ENCODE data around the gene FAM162A. TPM values are rescaled to one million over a fixed set of nuclear protein-coding genes. Genes with fewer than 3 reads are reported as not detected.

FAM162A gene
- total RNA-seq, 4 donors from 2014 or later: 28.2 to 42.7 (median 32.6) TPM

DNA sequence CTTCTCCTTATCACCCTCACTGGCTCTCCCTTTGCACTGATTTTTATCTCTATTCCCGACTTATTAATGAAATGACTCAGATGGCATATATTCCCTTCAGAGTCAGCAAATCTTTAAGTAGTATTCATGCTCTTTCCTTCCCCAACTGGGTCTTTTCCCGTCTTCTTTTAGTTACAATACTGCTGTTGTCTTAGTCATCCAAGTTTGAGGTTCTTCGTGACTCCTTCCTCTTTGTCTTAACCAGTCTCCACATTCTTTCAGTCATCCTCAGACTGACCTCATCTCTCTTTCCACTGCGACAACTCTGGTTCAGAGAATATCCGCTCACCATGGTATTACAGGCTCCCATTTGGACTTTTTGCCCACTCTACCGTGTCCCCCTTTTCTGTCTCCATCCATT, 19.5 kb downstream of the FAM162A start:
- TF ChIP-seq POLR2A (IDR thresholded peaks at IDR 0.05; ENCODE audit: low read depth): no peak
- no peak for TF ChIP-seq POLR2AphosphoS5 (IDR thresholded peaks at IDR 0.05)
- TF ChIP-seq, protein P1, sequence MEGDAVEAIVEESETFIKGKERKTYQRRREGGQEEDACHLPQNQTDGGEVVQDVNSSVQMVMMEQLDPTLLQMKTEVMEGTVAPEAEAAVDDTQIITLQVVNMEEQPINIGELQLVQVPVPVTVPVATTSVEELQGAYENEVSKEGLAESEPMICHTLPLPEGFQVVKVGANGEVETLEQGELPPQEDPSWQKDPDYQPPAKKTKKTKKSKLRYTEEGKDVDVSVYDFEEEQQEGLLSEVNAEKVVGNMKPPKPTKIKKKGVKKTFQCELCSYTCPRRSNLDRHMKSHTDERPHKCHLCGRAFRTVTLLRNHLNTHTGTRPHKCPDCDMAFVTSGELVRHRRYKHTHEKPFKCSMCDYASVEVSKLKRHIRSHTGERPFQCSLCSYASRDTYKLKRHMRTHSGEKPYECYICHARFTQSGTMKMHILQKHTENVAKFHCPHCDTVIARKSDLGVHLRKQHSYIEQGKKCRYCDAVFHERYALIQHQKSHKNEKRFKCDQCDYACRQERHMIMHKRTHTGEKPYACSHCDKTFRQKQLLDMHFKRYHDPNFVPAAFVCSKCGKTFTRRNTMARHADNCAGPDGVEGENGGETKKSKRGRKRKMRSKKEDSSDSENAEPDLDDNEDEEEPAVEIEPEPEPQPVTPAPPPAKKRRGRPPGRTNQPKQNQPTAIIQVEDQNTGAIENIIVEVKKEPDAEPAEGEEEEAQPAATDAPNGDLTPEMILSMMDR (IDR thresholded peaks at IDR 0.05): no peak
- Histone ChIP-seq H3K27ac (replicated peaks in 1 of 4) (no peak overlapping the region), H3K36me3 (peaks cover 12 to 60% (median 51%) of the 10 kb centered on the region in 4 donors), H3K27me3 (no peaks in the 10 kb centered on the region), H3K4me3 (no peak overlapping the region), H3K4me1 (no peaks in the 10 kb centered on the region), H3K9me3 (no peaks in the 10 kb centered on the region)
- DNase-seq (ENCODE audit: extremely low spot score): no peak
- 82% methylated on average over 6 of the region's 6 CpGs for WGBS
- intact Hi-C loops (cut with DNase I): no loop called here

DNA sequence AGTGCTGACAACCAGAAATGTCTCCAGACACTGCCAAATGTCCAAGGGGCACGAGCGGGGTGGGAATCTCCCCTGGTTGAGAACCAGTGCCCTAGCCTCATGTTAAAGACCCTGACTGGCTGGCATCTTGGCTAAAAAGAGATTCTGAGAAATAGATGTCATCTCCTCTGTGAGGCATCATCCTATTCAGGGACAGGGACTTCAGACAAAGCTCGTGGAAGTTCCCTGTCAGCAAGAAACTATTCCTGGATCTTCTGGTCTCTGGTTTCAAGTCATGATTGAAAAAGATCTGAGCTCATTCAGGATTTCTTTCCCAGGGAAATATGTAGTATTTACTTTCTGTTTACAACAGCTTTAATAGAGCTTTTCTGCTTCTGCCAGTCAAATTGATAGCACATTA, 21.0 kb downstream of the FAM162A start:
- 90% methylated on average over 3 of the region's 3 CpGs for WGBS
- TF ChIP-seq POLR2A (IDR thresholded peaks at IDR 0.05; ENCODE audit: low read depth) (no peak), POLR2AphosphoS5 (IDR thresholded peaks at IDR 0.05) (no peak), EP300 (IDR thresholded peaks at IDR 0.05) (no peak)
- TF ChIP-seq, protein P1 (IDR thresholded peaks at IDR 0.05): no peak
- DNase-seq (ENCODE audit: extremely low spot score): no peak
- Histone ChIP-seq H3K27me3 (no peaks in the 10 kb centered on the region), H3K27ac (replicated peaks in 1 of 4) (no peak overlapping the region), H3K36me3 (peaks cover 14 to 75% (median 65%) of the 10 kb centered on the region in 4 donors), H3K4me1 (no peaks in the 10 kb centered on the region), H3K4me3 (no peak overlapping the region), H3K9me3 (no peaks in the 10 kb centered on the region)
- intact Hi-C loops (cut with DNase I): no loop called here

DNA sequence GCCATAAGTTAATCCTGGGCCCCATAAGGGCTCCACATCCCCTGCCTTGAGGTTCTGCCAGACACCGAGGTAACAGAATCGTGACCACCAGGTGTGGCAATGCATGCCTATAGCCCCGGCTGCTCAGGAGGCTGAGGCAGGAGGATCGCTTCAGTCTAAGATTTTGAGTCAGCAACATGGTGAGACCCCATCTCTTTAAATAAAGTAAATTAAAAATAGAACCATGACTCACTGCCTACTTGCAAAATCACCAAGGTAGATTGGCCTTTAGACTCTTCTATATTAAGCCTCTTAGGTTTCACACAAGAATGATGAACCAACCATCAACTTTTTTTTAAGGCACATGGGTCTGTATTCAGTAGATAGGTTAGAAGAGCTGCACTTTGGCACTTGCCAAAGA, 22.2 kb downstream of the FAM162A start:
- intact Hi-C loops (cut with DNase I): no loop called here
- no peak for DNase-seq (ENCODE audit: extremely low spot score)
- Histone ChIP-seq H3K9me3 (no peaks in the 10 kb centered on the region), H3K27me3 (no peaks in the 10 kb centered on the region), H3K36me3 (peaks cover 23 to 84% (median 73%) of the 10 kb centered on the region in 4 donors), H3K27ac (replicated peaks in 1 of 4) (no peak overlapping the region), H3K4me3 (no peak overlapping the region), H3K4me1 (no peaks in the 10 kb centered on the region)
- 86% methylated on average over 4 of the region's 4 CpGs for WGBS
- no peak for TF ChIP-seq POLR2AphosphoS5 (IDR thresholded peaks at IDR 0.05)
- no peak for TF ChIP-seq EP300 (IDR thresholded peaks at IDR 0.05)
- TF ChIP-seq, protein P1 (IDR thresholded peaks at IDR 0.05): no peak
- no peak for TF ChIP-seq POLR2A (IDR thresholded peaks at IDR 0.05; ENCODE audit: low read depth)

DNA sequence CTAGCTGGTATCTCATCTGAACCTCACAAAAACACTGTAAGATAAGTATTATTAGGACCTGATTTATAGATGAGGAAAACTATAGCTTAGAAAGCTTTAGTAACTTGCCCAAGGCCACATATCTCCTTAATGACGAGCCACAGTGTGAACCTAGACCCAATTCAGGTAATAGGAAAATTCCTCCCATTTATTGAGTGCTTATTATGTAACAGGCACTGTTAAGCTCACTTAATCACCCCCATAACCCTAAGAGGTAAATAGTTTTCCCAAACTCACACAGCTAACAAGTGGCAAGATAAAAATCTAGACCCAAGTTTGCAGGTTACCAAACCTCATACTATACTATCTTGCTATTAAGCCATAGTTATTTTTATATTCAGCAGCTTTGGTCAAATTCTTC, 24.0 kb downstream of the FAM162A start:
- 92% methylated on average over 1 of the region's 1 CpG for WGBS
- H3K4me3 ChIP-seq: no peak overlapping the region
- H3K27me3 ChIP-seq: no peaks in the 10 kb centered on the region
- intact Hi-C loops (cut with DNase I): no loop called here
- peaks cover 0 to 9% (median under 1%) of the 10 kb centered on the region in 4 donors for H3K4me1 ChIP-seq
- DNase-seq (ENCODE audit: extremely low spot score): no peak
- no peak for TF ChIP-seq POLR2A (IDR thresholded peaks at IDR 0.05; ENCODE audit: low read depth)
- TF ChIP-seq POLR2AphosphoS5 (IDR thresholded peaks at IDR 0.05): no peak
- TF ChIP-seq, protein P1 (IDR thresholded peaks at IDR 0.05): no peak
- no peak for TF ChIP-seq EP300 (IDR thresholded peaks at IDR 0.05)
- no peaks in the 10 kb centered on the region for H3K9me3 ChIP-seq
- peaks cover 23 to 94% (median 80%) of the 10 kb centered on the region in 4 donors for H3K36me3 ChIP-seq
- H3K27ac ChIP-seq (replicated peaks in 1 of 4): no peak overlapping the region

DNA sequence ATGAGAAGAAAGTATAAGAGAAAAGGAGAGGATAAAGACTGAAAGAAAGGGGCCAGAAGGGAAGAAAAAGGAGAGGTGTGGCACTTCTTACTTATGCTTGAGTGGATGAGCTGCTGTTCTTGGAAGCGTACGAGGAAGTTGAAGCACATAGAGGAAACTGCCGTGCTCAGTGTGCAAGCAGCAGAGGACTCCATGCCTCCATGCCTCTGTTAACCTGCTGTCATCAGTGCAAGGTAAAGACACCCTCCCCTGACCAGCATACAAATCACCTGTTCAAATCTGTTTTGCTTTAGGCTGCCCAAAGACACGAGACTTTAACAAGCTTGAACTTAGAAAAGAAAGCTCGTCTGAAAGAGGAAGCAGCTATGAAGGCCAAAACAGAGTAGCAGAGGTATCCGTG, 25.5 kb downstream of the FAM162A start:
- Histone ChIP-seq H3K36me3 (peaks cover 19 to 82% (median 68%) of the 10 kb centered on the region in 4 donors), H3K9me3 (no peaks in the 10 kb centered on the region), H3K4me3 (no peak overlapping the region), H3K27ac (replicated peaks in 1 of 4) (peak overlapping the region in 1 of 4 donors; percentile 2), H3K27me3 (no peaks in the 10 kb centered on the region), H3K4me1 (peaks cover 9 to 22% (median 14%) of the 10 kb centered on the region in 4 donors)
- 66% methylated on average over 6 of the region's 6 CpGs for WGBS
- no peak for TF ChIP-seq POLR2AphosphoS5 (IDR thresholded peaks at IDR 0.05)
- TF ChIP-seq, protein P1 (IDR thresholded peaks at IDR 0.05): no peak
- no peak for DNase-seq (ENCODE audit: extremely low spot score)
- intact Hi-C loops (cut with DNase I): no loop called here
